T-helper 17 cell (primary cell): ENCODE measurements around the gene MKNK1. TPM values are rescaled to one million over a fixed set of nuclear protein-coding genes. Genes with fewer than 3 reads are reported as not detected.

ENCODE experiments used
- ATAC-seq: fragments of 150-1000 bp; cut with Tn5 transposase; 2 replicates; pipeline ENCODE4 v1.10.0; 2021; ENCODE audit warnings: mild to moderate bottlenecking, moderate library complexity
- DNase-seq, 3 donors: peaks; one replicate each; pipeline versions ENCODE4 v3.0.0 to v3.0.0-alpha.2; 2020 to 2021
- H3K9me3 ChIP-seq: one replicate; pipeline ENCODE4 v1.7.0; 2013; ENCODE audit warnings: low read length, mild to moderate bottlenecking; ENCODE audit not compliant: control insufficient read depth, poor library complexity, severe bottlenecking
- H3K27ac Mint-ChIP-seq: one replicate; pipeline ENCODE4 v1.8.0; 2022; ENCODE audit warnings: mild to moderate bottlenecking, moderate library complexity, mixed read lengths
- H3K27me3 Mint-ChIP-seq: one replicate; pipeline ENCODE4 v1.8.0; 2022; ENCODE audit warnings: mixed read lengths
- H3K36me3 Mint-ChIP-seq: one replicate; pipeline ENCODE4 v1.8.0; 2022; ENCODE audit warnings: low read depth, mixed read lengths
- H3K4me1 Mint-ChIP-seq: one replicate; pipeline ENCODE4 v1.8.0; 2022; ENCODE audit warnings: mild to moderate bottlenecking, mixed read lengths
- H3K4me3 Mint-ChIP-seq: one replicate; pipeline ENCODE4 v1.8.0; 2022; ENCODE audit warnings: mild to moderate bottlenecking, moderate library complexity, mixed read lengths
- total RNA-seq, 4 donors: library from RNA in 2 of 4; stranded (reverse) in 2 of 4; gene quantifications; one replicate each; pipeline ENCODE4 v1.2.3 and lab custom pipeline; 2022 to 2026

MKNK1 gene
- total RNA-seq, 2 donors from 2014 or later: 48.5 to 73.2 TPM

DNA sequence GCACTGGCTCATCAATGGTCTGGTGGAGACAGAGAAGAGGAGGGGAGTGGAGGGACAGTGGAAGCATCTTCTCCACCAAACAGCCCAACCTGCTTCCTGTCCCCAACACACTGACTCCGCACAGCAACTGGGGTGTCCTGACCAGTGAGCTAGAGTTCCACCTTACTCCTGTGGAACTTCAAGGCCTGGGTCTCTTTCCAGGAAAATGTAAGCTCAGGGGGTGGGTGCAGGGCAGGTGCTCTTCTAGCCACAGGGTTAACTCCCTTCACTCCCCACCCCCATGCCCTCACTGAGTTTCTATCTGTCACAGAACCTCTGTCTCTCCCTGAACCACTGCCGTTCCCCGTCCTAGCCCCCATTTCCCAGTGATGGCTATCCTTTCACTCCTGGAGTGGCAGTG lies 11.7 kb upstream of the MKNK1 start:
- no peak for DNase-seq
- no peaks in the 10 kb centered on the region for H3K9me3 ChIP-seq
- H3K4me1 Mint-ChIP-seq: peaks cover 50% of the 10 kb centered on the region
- H3K36me3 Mint-ChIP-seq: no peaks in the 10 kb centered on the region
- ATAC-seq: peak; percentile 2
- H3K27me3 Mint-ChIP-seq: no peaks in the 10 kb centered on the region
- peak overlapping the region; percentile 92 for H3K27ac Mint-ChIP-seq
- H3K4me3 Mint-ChIP-seq: peak overlapping the region; percentile 95

GRCh38 chr1:46615088-46615487 lies 11.0 kb upstream of the MKNK1 start:
- no peaks in the 10 kb centered on the region for H3K36me3 Mint-ChIP-seq
- H3K27ac Mint-ChIP-seq: peak overlapping the region; percentile 92
- H3K9me3 ChIP-seq: no peaks in the 10 kb centered on the region
- DNase-seq (no peak), ATAC-seq (no peak)
- no peaks in the 10 kb centered on the region for H3K27me3 Mint-ChIP-seq
- H3K4me3 Mint-ChIP-seq: peak overlapping the region; percentile 95
- peaks cover 57% of the 10 kb centered on the region for H3K4me1 Mint-ChIP-seq

DNA sequence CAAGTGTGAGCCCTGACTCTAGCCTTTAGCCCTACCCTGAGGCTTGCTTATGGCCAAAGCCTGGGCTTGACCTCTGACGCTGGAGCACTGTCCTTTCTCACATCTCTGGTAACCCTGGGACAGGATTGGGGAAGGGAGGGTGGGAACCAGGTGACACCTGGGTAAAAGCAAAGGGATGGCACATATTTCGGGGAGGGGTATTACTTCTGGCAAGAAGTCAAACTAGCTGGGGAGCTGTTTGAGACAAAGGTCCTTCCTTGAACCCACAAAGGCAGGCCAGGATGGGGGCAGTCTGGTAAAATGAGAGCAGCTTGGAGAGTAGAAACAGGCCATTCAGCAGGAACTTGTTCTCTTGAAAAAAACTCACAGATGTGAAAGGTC lies 10.5 kb upstream of the MKNK1 start:
- ATAC-seq: no peak
- H3K4me3 Mint-ChIP-seq: peak overlapping the region; percentile 95
- H3K36me3 Mint-ChIP-seq: no peaks in the 10 kb centered on the region
- H3K27me3 Mint-ChIP-seq: no peaks in the 10 kb centered on the region
- peaks cover 62% of the 10 kb centered on the region for H3K4me1 Mint-ChIP-seq
- peak overlapping the region; percentile 92 for H3K27ac Mint-ChIP-seq
- no peak for DNase-seq
- H3K9me3 ChIP-seq: no peaks in the 10 kb centered on the region

DNA sequence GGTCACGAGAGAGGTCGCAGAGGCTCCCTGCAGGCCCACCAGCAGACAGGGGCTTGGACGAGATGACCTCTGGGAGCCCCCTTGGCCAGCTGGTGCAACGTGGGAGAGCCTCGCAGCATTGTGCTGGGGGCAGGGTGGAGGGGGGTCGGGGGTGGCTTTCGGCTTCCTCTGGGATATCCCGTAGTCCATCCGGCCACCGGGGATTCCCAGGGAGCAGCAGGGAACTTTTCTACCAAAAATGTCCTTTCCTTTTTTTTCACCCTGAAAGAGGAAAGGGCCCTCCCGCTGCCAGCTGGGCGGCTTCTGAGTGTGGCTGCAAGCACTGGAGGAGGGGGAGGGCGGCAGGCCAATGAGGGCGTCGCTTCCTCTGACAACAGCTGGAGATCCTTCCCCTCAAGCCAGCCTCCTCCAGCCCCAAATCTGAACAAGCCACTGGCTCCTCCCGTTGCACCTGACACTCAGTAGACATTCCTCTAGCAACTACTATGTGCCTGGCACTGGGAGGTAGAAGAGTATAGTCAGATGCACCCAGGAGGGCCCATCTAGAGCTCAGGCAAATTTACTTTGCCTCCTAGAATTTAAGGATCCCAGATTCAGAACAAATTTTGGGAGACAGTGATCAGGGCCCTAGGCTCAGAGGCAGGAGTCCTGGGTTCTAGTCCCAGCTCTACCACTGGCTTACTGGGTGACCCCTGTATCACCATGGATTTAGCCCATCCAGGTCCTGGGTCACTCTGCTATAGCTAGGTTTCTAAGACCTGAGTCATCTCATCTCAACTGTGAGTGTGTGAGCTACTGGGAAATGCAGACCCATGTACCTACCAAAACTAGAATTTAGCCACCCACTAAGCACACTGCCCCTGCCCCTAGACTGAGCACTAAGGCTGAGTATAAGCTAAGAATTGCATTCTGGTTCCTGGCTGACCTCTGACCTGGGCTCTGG lies 9.9 kb upstream of the MKNK1 start:
- Mint-ChIP-seq H3K4me3 (peak overlapping the region; percentile 28), H3K4me1 (peaks cover 64% of the 10 kb centered on the region), H3K27ac (no peak overlapping the region), H3K27me3 (no peaks in the 10 kb centered on the region), H3K36me3 (no peaks in the 10 kb centered on the region)
- DNase-seq (no peak), ATAC-seq (peak; percentile 48)
- H3K9me3 ChIP-seq: no peaks in the 10 kb centered on the region

- H3K36me3 Mint-ChIP-seq: no peaks in the 10 kb centered on the region
- no peaks in the 10 kb centered on the region for H3K27me3 Mint-ChIP-seq
- H3K4me1 Mint-ChIP-seq: peaks cover 59% of the 10 kb centered on the region
- H3K4me3 Mint-ChIP-seq: no peak overlapping the region
- ATAC-seq (no peak), DNase-seq (no peak)
- no peaks in the 10 kb centered on the region for H3K9me3 ChIP-seq
- H3K27ac Mint-ChIP-seq: no peak overlapping the region
These were observed 9.0 kb upstream of the MKNK1 start for GRCh38 chr1:46612937-46613660.

DNA sequence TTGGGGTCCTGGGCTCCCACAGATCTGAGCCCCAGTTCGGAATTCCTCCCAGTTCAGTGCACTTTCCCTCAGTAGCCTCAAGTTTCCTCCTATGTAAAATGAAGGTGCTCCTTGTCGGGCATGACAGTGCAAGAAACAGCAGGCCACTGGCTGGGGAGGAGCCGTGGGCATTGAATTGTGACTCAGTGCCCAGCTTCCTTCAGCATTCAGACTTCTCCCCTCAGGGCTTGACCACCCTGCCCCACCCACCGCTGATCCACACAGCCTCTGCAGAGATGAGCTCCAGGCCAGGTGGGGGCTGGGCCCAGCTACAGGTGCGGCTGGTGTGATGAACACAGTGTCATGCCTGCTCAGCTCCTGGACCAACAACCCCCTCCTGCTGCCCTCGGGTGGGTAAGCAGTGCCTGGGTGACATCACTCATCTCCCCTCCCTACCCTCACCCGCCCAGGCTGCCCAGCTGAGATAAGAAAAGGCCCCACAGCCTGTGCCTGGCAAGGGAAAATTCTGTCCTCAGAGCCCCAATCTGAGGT lies 7.7 kb upstream of the MKNK1 start:
- Mint-ChIP-seq H3K4me1 (peaks cover 48% of the 10 kb centered on the region), H3K27ac (no peak overlapping the region), H3K4me3 (no peak overlapping the region), H3K27me3 (no peaks in the 10 kb centered on the region), H3K36me3 (no peaks in the 10 kb centered on the region)
- ATAC-seq (no peak), DNase-seq (no peak)
- no peaks in the 10 kb centered on the region for H3K9me3 ChIP-seq

- no peaks in the 10 kb centered on the region for H3K9me3 ChIP-seq
- H3K27me3 Mint-ChIP-seq: no peaks in the 10 kb centered on the region
- no peak for ATAC-seq
- no peak overlapping the region for H3K4me3 Mint-ChIP-seq
- H3K36me3 Mint-ChIP-seq: no peaks in the 10 kb centered on the region
- no peak for DNase-seq
- H3K27ac Mint-ChIP-seq: peak overlapping the region; percentile 67
- peaks cover 51% of the 10 kb centered on the region for H3K4me1 Mint-ChIP-seq
These were observed 3.5 kb upstream of the MKNK1 start for GRCh38 chr1:46607345-46608130.

DNA sequence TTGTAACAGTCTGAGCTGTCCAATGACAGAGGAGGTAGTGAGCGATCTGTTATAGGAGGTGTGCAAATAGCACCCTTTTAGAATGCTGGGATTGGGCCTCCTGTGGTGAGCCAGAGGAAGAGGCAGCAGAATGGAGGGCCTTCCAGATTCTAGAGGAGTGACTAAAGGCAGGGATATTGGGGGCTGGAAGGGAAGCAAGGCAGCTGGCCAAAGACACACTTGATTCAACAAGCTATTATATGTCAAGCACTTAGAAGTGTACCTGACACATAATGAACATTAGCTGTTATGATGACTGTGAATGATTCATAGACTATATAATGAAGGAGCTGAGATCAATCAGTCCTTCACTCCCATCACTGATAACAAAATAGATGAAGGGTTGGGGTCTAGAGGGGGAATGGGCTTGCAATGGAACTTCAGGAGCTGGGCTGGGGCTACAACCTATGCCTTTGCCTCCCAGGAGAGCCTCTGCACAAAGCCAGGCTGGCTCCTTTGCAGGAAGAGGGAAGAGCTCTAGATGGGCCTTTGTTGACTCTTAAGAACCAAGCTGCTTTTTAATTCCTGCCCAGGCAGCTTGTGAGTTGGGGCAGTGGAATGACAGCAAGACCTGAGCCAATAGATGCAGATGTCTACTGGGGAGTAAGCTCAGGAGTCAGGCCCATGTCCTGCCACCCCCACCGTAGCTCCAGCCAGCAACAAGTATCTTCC lies 2.3 kb upstream of the MKNK1 start:
- no peaks in the 10 kb centered on the region for H3K27me3 Mint-ChIP-seq
- H3K9me3 ChIP-seq: no peaks in the 10 kb centered on the region
- H3K4me1 Mint-ChIP-seq: peaks cover 55% of the 10 kb centered on the region
- peak overlapping the region; percentile 72 for H3K4me3 Mint-ChIP-seq
- ATAC-seq (no peak), DNase-seq (no peak)
- H3K36me3 Mint-ChIP-seq: no peaks in the 10 kb centered on the region
- peak overlapping the region; percentile 95 for H3K27ac Mint-ChIP-seq

GRCh38 chr1:46605232-46605631 lies 1.2 kb upstream of the MKNK1 start:
- H3K27me3 Mint-ChIP-seq: no peaks in the 10 kb centered on the region
- no peaks in the 10 kb centered on the region for H3K36me3 Mint-ChIP-seq
- H3K27ac Mint-ChIP-seq: peak overlapping the region; percentile 95
- H3K9me3 ChIP-seq: no peaks in the 10 kb centered on the region
- no peak for DNase-seq
- peak; percentile 54 for ATAC-seq
- H3K4me1 Mint-ChIP-seq: peaks cover 51% of the 10 kb centered on the region
- H3K4me3 Mint-ChIP-seq: peak overlapping the region; percentile 81

DNA sequence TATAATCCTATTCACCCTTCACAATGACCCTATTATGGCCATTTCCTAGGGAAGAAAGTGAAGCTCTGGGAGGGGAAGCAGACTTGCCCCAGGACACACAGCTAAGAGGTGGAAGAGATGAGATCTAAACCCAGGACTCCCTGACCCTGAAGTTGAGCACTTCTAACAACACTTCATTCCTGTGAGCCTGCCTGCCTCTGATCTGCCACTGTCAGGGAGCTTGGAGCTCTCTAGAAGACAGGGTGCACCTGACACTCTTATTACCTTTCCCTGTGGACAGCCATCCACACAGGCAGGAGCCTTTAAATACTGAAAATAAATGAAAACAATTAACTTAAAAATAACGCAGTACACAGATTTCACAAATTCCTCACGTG lies 599 bp downstream of the MKNK1 start:
- ATAC-seq (no peak), DNase-seq (no peak)
- no peaks in the 10 kb centered on the region for H3K36me3 Mint-ChIP-seq
- peak overlapping the region; percentile 92 for H3K4me3 Mint-ChIP-seq
- H3K9me3 ChIP-seq: no peaks in the 10 kb centered on the region
- peak overlapping the region; percentile 95 for H3K27ac Mint-ChIP-seq
- H3K27me3 Mint-ChIP-seq: no peaks in the 10 kb centered on the region
- H3K4me1 Mint-ChIP-seq: peaks cover 57% of the 10 kb centered on the region

- Mint-ChIP-seq H3K36me3 (peaks cover 4% of the 10 kb centered on the region), H3K4me3 (peak overlapping the region; percentile 41), H3K27me3 (no peaks in the 10 kb centered on the region), H3K4me1 (peaks cover 71% of the 10 kb centered on the region), H3K27ac (peak overlapping the region; percentile 91)
- ATAC-seq (no peak), DNase-seq (no peak)
- no peaks in the 10 kb centered on the region for H3K9me3 ChIP-seq
These were observed 2.6 kb downstream of the MKNK1 start for GRCh38 chr1:46601257-46602007.
